Endothelial cell of umbilical vein (primary cell): ENCODE data around the gene PPP1R18. TPM values are rescaled to one million over a fixed set of nuclear protein-coding genes. Genes with fewer than 3 reads are reported as not detected.

Source experiments
- BruUV-seq: library from RNA; stranded (reverse); fragments of 400-500 nt; replicated peaks from 2 replicates; lab custom pipeline; 2021; lab: Mats Ljungman, UMichigan
- CTCF ChIA-PET: fragments of 300-600, 350-600 bp; sonication (Branson Sonifier 250); formaldehyde crosslinking; loops from one replicate; lab custom pipeline; 2021; ENCODE audit warnings: antibody characterized with exemption, inconsistent platforms; lab: Charles Lee
- POLR2A ChIA-PET: fragments of 300-600, 350-600 bp; sonication (Branson Sonifier 250); formaldehyde crosslinking; loops from one replicate; lab custom pipeline; 2021; ENCODE audit warnings: antibody characterized with exemption, inconsistent platforms; lab: Charles Lee
- DNase-seq: peaks from one replicate; pipeline ENCODE4 v3.0.0-alpha.2; 2011; ENCODE audit warnings: low read depth, low spot score
- FAIRE-seq: peaks from 2 replicates; lab custom pipeline; 2011; peaks lifted over from hg19 to GRCh38; lab: Jason Lieb, UNC
- H2AFZ ChIP-seq: 2 replicates; pipeline ENCODE4 v1.6.0; 2012; ENCODE audit warnings: low read depth, low read length, control low read depth, inconsistent platforms
- H3K27ac ChIP-seq: 2 replicates; pipeline ENCODE4 v1.5.1; 2011; ENCODE audit warnings: low read depth, mild to moderate bottlenecking, control low read depth, low read length, moderate library complexity; ENCODE audit not compliant: insufficient read depth
- H3K27me3 ChIP-seq, 2 experiments: 2 replicates each; pipeline versions ENCODE4 v1.6.0 to v1.6.1; 2011; ENCODE audit warnings: low read length in 2 of 2, mixed read lengths in 1 of 2; ENCODE audit not compliant: control insufficient read depth in 2 of 2, insufficient read depth in 2 of 2
- H3K36me3 ChIP-seq, 2 experiments: 2 replicates in 1 of 2; 3 replicates in 1 of 2; pipeline ENCODE4 v1.5.1; 2011; ENCODE audit warnings: low read length in 2 of 2, mild to moderate bottlenecking in 1 of 2, moderate library complexity in 1 of 2; ENCODE audit not compliant: control insufficient read depth in 2 of 2, insufficient read depth in 2 of 2; ENCODE audit errors: extremely low read depth in 1 of 2
- H3K4me1 ChIP-seq: 3 replicates; pipeline ENCODE4 v1.5.1; 2011; ENCODE audit warnings: mild to moderate bottlenecking, low read length; ENCODE audit not compliant: control insufficient read depth, insufficient read depth; ENCODE audit errors: extremely low read depth
- H3K4me2 ChIP-seq: 2 replicates; pipeline ENCODE4 v1.6.1; 2011; ENCODE audit warnings: low read length, control low read depth, mixed read lengths; ENCODE audit not compliant: insufficient read depth
- H3K4me3 ChIP-seq, 3 experiments: fragments of 200-600 bp in 1 of 3; sonication (generic), shearing (Covaris generic) in 1 of 3; replicated peaks in 1 of 3; 2 replicates each; pipeline ENCODE4 v1.5.1; 2011 to 2016; ENCODE audit warnings: control low read depth in 3 of 3, low read length in 3 of 3, mild to moderate bottlenecking in 2 of 3, inconsistent platforms in 1 of 3, low read depth in 1 of 3, moderate library complexity in 1 of 3; ENCODE audit not compliant: insufficient read depth in 1 of 3
- H3K79me2 ChIP-seq: 2 replicates; pipeline ENCODE4 v1.6.0; 2012; ENCODE audit warnings: low read length, inconsistent platforms; ENCODE audit not compliant: control insufficient read depth, insufficient read depth
- H3K9ac ChIP-seq: replicated peaks from 2 replicates; pipeline ENCODE3; 2011; ENCODE audit warnings: low read length, control low read depth; ENCODE audit not compliant: insufficient read depth; ENCODE audit errors: extremely low read depth
- H3K9me1 ChIP-seq: replicated peaks from 3 replicates; pipeline ENCODE4 v1.6.0; 2011; ENCODE audit warnings: mild to moderate bottlenecking, low read length; ENCODE audit not compliant: control insufficient read depth, insufficient read depth; ENCODE audit errors: extremely low read depth
- H3K9me3 ChIP-seq: replicated peaks from 2 replicates; pipeline ENCODE4 v1.5.1; 2012; ENCODE audit warnings: low read length, inconsistent platforms; ENCODE audit not compliant: control insufficient read depth, insufficient read depth
- H4K20me1 ChIP-seq: replicated peaks from 2 replicates; pipeline ENCODE3; 2011; ENCODE audit warnings: mild to moderate bottlenecking, low read length; ENCODE audit not compliant: control insufficient read depth, insufficient read depth; ENCODE audit errors: extremely low read depth
- EZH2 ChIP-seq: IDR thresholded peaks from 2 replicates; pipeline ENCODE4 v1.6.1; 2012; ENCODE audit warnings: borderline replicate concordance, low read depth, mild to moderate bottlenecking, moderate library complexity, low read length, inconsistent platforms; ENCODE audit not compliant: severe bottlenecking
- FOS ChIP-seq: IDR thresholded peaks from 2 replicates; pipeline ENCODE4 v1.6.1; 2011; ENCODE audit warnings: mild to moderate bottlenecking, low read length, moderate library complexity, borderline replicate concordance; ENCODE audit not compliant: insufficient read depth
- GATA2 ChIP-seq: IDR thresholded peaks from 2 replicates; pipeline ENCODE4 v1.7.0; 2011; ENCODE audit warnings: low read depth, mild to moderate bottlenecking, moderate library complexity, mixed read lengths, low read length; ENCODE audit not compliant: insufficient read length, insufficient read depth
- JUN ChIP-seq: IDR thresholded peaks from 2 replicates; pipeline ENCODE4 v1.6.1; 2011; ENCODE audit warnings: borderline replicate concordance, low read depth; ENCODE audit not compliant: insufficient read length, insufficient read depth
- MYC ChIP-seq: IDR thresholded peaks from one replicate; pipeline ENCODE4 v1.6.1; 2011; ENCODE audit warnings: mild to moderate bottlenecking, low read depth, low read length
- POLR2A ChIP-seq: IDR thresholded peaks from 2 replicates; pipeline ENCODE4 v1.6.1; 2012; ENCODE audit warnings: low read depth, mild to moderate bottlenecking, control low read depth, low read length
- POLR2AphosphoS5 ChIP-seq: IDR thresholded peaks from 2 replicates; pipeline ENCODE4 v1.6.1; 2012; ENCODE audit warnings: low read depth, mild to moderate bottlenecking, control low read depth, low read length, moderate library complexity; ENCODE audit not compliant: insufficient read depth
- dilution Hi-C: fragments of 300-500 bp; cut with MboI; formaldehyde crosslinking; loops from one replicate; pipeline ENCODE4 v1.15.0; 2019; ENCODE audit warnings: low sequenced_read_pairs; ENCODE audit not compliant: extremely low pct_ligation_motif_present
- intact Hi-C: fragments of 100-400 bp; cut with micrococcal nuclease; formaldehyde crosslinking; loops from one replicate; pipeline ENCODE4 v1.10.0; 2022
- polyA plus RNA-seq, 4 experiments: library from polyadenylated mRNA; depleted of rRNA in 3 of 4; stranded (reverse) in 3 of 4; unstranded in 1 of 4; fragments of >200 nt; gene quantifications; 2 replicates each; pipeline versions ENCODE4 v1.2.1 to v1.2.3, GENCODE V29; 2011 to 2012; ENCODE audit warnings: missing spikeins in 1 of 4
- total RNA-seq: library from RNA; stranded (reverse); gene quantifications from 2 replicates; pipeline ENCODE4 v1.2.3, GENCODE V29; 2021
- TF ChIP-seq, protein P1 (sequence below), 2 donors: IDR thresholded peaks; 1 replicate in 1 of 2; 2 replicates in 1 of 2; pipeline ENCODE4 v1.5.1; 2011; ENCODE audit warnings: low read length in 2 of 2, mild to moderate bottlenecking in 2 of 2, moderate library complexity in 2 of 2, control low read depth in 1 of 2, inconsistent platforms in 1 of 2, low read depth in 1 of 2; ENCODE audit not compliant: insufficient read depth in 1 of 2; ENCODE audit errors: extremely low read depth in 1 of 2
- TF ChIP-seq, protein P2 (sequence below): IDR thresholded peaks from 2 replicates; pipeline ENCODE4 v1.6.1; 2011; ENCODE audit not compliant: insufficient read depth, insufficient read length

The PPP1R18 gene
- total and polyA plus RNA-seq, 2 donors (not counting 3 experiments of a cell fraction or from before 2014, with no cell fraction given) = 136 to 173 TPM

DNA sequence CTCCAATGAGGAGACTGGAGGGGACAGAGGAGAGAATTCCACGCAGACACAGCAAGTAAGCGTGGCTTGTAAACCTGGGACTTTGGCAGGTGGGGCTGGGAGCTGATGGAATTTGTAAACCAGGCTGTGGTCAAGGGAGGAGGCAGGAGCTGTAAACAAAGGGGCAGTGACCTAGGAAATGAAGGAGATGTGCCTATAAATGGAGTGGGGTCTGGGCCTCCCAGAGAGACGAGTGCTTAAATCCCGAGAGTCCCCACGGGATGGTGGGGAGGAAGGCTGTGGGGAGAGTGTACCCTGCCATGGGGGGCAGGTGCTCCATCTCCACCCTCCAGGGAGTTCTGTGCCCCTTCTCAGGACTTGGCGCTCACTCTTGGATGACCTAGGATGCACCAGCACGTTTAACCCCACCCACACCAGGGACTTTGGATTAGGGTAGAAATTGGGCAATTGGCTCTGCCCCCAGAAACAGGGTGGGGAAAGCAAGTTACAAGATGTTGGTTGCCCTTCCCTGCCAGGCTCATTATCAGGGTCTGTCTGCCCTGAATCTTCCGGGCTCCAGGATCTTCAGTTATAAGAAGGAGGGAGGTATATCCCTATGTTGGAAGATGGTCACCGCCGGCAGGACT, 9.7 kb downstream of the PPP1R18 start:
- ChIA-PET POLR2A (no interaction called here), CTCF (interaction anchor here (1.0 to 6.6 kb wide), 4 partner anchors 40 to 54 kb away, joined by 3 to 184 read pairs (median 29); partner anchors contain the start of gene MDC1)
- Histone ChIP-seq H3K9ac (no peak overlapping the region), H3K4me3 (no peak overlapping the region), H2AFZ (no peak overlapping the region), H3K4me1 (peaks cover 31% of the 10 kb centered on the region), H3K9me1 (no peaks in the 10 kb centered on the region), H3K27me3 (no peaks in the 10 kb centered on the region), H4K20me1 (no peaks in the 10 kb centered on the region), H3K4me2 (no peak overlapping the region), H3K27ac (no peak overlapping the region), H3K9me3 (no peaks in the 10 kb centered on the region), H3K79me2 (peaks cover 46% of the 10 kb centered on the region), H3K36me3 (peaks cover 13 to 19% of the 10 kb centered on the region in 2 experiments)
- DNase-seq (no peak), FAIRE-seq (no peak)
- TF ChIP-seq, protein P1, sequence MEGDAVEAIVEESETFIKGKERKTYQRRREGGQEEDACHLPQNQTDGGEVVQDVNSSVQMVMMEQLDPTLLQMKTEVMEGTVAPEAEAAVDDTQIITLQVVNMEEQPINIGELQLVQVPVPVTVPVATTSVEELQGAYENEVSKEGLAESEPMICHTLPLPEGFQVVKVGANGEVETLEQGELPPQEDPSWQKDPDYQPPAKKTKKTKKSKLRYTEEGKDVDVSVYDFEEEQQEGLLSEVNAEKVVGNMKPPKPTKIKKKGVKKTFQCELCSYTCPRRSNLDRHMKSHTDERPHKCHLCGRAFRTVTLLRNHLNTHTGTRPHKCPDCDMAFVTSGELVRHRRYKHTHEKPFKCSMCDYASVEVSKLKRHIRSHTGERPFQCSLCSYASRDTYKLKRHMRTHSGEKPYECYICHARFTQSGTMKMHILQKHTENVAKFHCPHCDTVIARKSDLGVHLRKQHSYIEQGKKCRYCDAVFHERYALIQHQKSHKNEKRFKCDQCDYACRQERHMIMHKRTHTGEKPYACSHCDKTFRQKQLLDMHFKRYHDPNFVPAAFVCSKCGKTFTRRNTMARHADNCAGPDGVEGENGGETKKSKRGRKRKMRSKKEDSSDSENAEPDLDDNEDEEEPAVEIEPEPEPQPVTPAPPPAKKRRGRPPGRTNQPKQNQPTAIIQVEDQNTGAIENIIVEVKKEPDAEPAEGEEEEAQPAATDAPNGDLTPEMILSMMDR (IDR thresholded peaks at IDR 0.05; ENCODE audit: extremely low read depth in 1 of 2, insufficient read depth in 1 of 2, low read depth in 1 of 2, low read length in 2 of 2) = no peak
- TF ChIP-seq, protein P2, sequence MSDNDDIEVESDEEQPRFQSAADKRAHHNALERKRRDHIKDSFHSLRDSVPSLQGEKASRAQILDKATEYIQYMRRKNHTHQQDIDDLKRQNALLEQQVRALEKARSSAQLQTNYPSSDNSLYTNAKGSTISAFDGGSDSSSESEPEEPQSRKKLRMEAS = no peak
- TF ChIP-seq GATA2 = no peak
- TF ChIP-seq JUN = no peak
- no peak for TF ChIP-seq FOS
- TF ChIP-seq MYC = no peak
- TF ChIP-seq POLR2AphosphoS5 = no peak
- no peak for TF ChIP-seq EZH2
- TF ChIP-seq POLR2A = no peak
- dilution Hi-C loops (no loop called here), intact Hi-C loops (no loop called here)
- BruUV-seq = TSS peak; percentile 43
